OCI-LY1 (cell line): ENCODE results near the gene CEP120.

Experiments
- H2AFZ ChIP-seq: fragments of 200-600 bp; sonication (generic), shearing (Covaris generic); 2 replicates; pipeline ENCODE4 v1.6.0; 2014; ENCODE audit warnings: antibody characterized with exemption, mild to moderate bottlenecking, low read length
- H3F3A ChIP-seq: fragments of 200-600 bp; sonication (generic), shearing (Covaris generic); 2 replicates; pipeline ENCODE4 v1.6.0; 2014; ENCODE audit warnings: mild to moderate bottlenecking, antibody characterized with exemption, low read length, moderate library complexity; ENCODE audit not compliant: insufficient read depth
- H3K27ac ChIP-seq: fragments of 200-600 bp; sonication (generic); 2 replicates; pipeline ENCODE4 v1.5.1; 2014; ENCODE audit warnings: low read length, mixed run types, mild to moderate bottlenecking, low read depth; ENCODE audit not compliant: poor library complexity, severe bottlenecking
- H3K27me3 ChIP-seq: fragments of 200-600 bp; sonication (generic); 2 replicates; pipeline ENCODE4 v1.6.0; 2014; ENCODE audit warnings: antibody characterized with exemption, mild to moderate bottlenecking, low read length, moderate library complexity; ENCODE audit not compliant: insufficient read depth
- H3K36me3 ChIP-seq: fragments of 200-600 bp; sonication (generic); 2 replicates; pipeline ENCODE4 v1.6.1; 2014; ENCODE audit warnings: mild to moderate bottlenecking, antibody characterized with exemption, low read length, moderate library complexity, mixed read lengths; ENCODE audit not compliant: insufficient read depth
- H3K4me1 ChIP-seq: fragments of 200-600 bp; sonication (generic); 2 replicates; pipeline ENCODE4 v1.5.1; 2014; ENCODE audit warnings: mild to moderate bottlenecking, low read length, moderate library complexity; ENCODE audit not compliant: insufficient read depth, severe bottlenecking
- H3K4me2 ChIP-seq: fragments of 200-600 bp; sonication (generic), shearing (Covaris generic); 2 replicates; pipeline ENCODE4 v1.6.1; 2014; ENCODE audit warnings: low read length
- H3K4me3 ChIP-seq: fragments of 200-600 bp; sonication (generic); 2 replicates; pipeline ENCODE4 v1.5.1; 2014; ENCODE audit warnings: low read length, low read depth, mild to moderate bottlenecking, mixed read lengths; ENCODE audit not compliant: poor library complexity, severe bottlenecking
- H3K79me2 ChIP-seq: fragments of 200-600 bp; shearing (Covaris generic); 2 replicates; pipeline ENCODE4 v1.6.1; 2016; ENCODE audit warnings: mixed run types, low read length, mixed read lengths; ENCODE audit not compliant: insufficient read depth
- H3K9ac ChIP-seq: fragments of 200-600 bp; sonication (generic), shearing (Covaris generic); 2 replicates; pipeline ENCODE4 v1.6.1; 2014; ENCODE audit warnings: mild to moderate bottlenecking, low read length, mixed read lengths
- H3K9me2 ChIP-seq: fragments of 200-600 bp; sonication (generic), shearing (Covaris generic); 2 replicates; pipeline ENCODE4 v1.6.1; 2014; ENCODE audit warnings: low read depth, mild to moderate bottlenecking, low read length, mixed read lengths
- H3K9me3 ChIP-seq: fragments of 200-600 bp; shearing (Covaris generic); 2 replicates; pipeline ENCODE4 v1.6.1; 2014; ENCODE audit warnings: low read length, mixed read lengths
- H4K20me1 ChIP-seq: fragments of 200-600 bp; sonication (generic), shearing (Covaris generic); 2 replicates; pipeline ENCODE4 v1.6.0; 2016; ENCODE audit warnings: mild to moderate bottlenecking, low read length; ENCODE audit not compliant: insufficient read depth
- EZH2 ChIP-seq: fragments of 200-600 bp; sonication (generic), shearing (Covaris generic); IDR thresholded peaks from 2 replicates; pipeline ENCODE4 v1.8.0; 2017; ENCODE audit warnings: borderline replicate concordance, mixed run types, mild to moderate bottlenecking, antibody characterized with exemption, low read length, moderate library complexity, mixed read lengths
- TF ChIP-seq, protein P1 (sequence below): fragments of 200-600 bp; sonication (generic), shearing (Covaris generic); IDR thresholded peaks from 2 replicates; pipeline ENCODE4 v1.5.1; 2017; ENCODE audit warnings: mild to moderate bottlenecking, antibody characterized with exemption, low read length, moderate library complexity, mixed read lengths

Gene CEP120

DNA sequence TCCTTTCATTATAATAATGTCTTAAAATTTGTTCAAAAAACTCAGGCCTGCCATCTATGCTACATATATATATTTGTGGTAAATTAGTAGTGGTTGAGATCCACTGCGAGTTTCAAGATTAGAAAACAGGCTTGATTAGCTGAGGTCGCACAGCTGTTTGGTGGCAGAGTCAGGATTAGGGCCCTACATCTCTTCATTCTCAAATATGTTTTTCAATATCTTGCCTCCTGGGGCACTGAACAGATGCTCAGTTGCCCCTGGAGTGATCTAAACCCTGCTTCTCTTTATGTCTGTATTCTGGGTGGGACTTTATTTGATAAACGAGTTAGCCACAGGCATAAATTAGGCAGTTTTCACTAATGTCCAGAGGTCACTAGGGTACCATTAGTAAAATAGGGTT lies 27.8 kb upstream of the CEP120 start:
- Histone ChIP-seq H3K36me3 (no peaks in the 10 kb centered on the region), H3K27me3 (no peaks in the 10 kb centered on the region), H3K79me2 (no peaks in the 10 kb centered on the region), H3K9me2 (no peaks in the 10 kb centered on the region), H3K4me3 (no peak overlapping the region), H3K4me1 (peaks cover 24% of the 10 kb centered on the region), H2AFZ (no peak overlapping the region), H4K20me1 (no peaks in the 10 kb centered on the region), H3K9me3 (no peaks in the 10 kb centered on the region), H3F3A (no peaks in the 10 kb centered on the region), H3K27ac (no peak overlapping the region), H3K4me2 (no peak overlapping the region), H3K9ac (no peak overlapping the region)
- no peak for TF ChIP-seq EZH2
- TF ChIP-seq, protein P1, sequence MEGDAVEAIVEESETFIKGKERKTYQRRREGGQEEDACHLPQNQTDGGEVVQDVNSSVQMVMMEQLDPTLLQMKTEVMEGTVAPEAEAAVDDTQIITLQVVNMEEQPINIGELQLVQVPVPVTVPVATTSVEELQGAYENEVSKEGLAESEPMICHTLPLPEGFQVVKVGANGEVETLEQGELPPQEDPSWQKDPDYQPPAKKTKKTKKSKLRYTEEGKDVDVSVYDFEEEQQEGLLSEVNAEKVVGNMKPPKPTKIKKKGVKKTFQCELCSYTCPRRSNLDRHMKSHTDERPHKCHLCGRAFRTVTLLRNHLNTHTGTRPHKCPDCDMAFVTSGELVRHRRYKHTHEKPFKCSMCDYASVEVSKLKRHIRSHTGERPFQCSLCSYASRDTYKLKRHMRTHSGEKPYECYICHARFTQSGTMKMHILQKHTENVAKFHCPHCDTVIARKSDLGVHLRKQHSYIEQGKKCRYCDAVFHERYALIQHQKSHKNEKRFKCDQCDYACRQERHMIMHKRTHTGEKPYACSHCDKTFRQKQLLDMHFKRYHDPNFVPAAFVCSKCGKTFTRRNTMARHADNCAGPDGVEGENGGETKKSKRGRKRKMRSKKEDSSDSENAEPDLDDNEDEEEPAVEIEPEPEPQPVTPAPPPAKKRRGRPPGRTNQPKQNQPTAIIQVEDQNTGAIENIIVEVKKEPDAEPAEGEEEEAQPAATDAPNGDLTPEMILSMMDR, result no peak

GRCh38 chr5:123450640-123451039 lies 27.4 kb upstream of the CEP120 start:
- Histone ChIP-seq H3K27ac (no peak overlapping the region), H3F3A (no peaks in the 10 kb centered on the region), H3K9ac (no peak overlapping the region), H3K9me3 (no peaks in the 10 kb centered on the region), H2AFZ (no peak overlapping the region), H3K4me1 (peaks cover 21% of the 10 kb centered on the region), H3K36me3 (no peaks in the 10 kb centered on the region), H3K4me3 (no peak overlapping the region), H3K9me2 (no peaks in the 10 kb centered on the region), H3K4me2 (no peak overlapping the region), H3K79me2 (no peaks in the 10 kb centered on the region), H4K20me1 (no peaks in the 10 kb centered on the region), H3K27me3 (no peaks in the 10 kb centered on the region)
- TF ChIP-seq EZH2, result no peak
- TF ChIP-seq, protein P1, result no peak

DNA sequence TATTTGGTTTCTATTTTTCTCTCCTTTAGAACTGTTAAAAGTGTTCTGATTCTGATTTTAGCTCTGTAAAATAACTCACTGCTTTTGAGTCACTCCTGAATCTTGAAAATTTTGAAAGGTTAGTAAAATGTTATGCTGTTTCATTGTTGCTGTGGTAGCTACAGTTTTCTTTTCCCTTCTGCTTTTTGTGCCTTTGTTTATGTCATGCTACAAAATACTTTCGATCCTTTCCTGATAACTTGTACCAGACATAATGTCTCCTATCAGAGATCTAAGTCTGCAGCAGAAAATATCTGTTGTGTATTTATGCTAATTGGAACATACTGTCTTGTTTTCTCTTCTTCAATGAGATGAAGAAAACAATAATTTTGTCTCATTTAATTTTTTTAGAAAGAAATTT lies 26.9 kb upstream of the CEP120 start:
- H3K79me2 ChIP-seq, result no peaks in the 10 kb centered on the region
- H4K20me1 ChIP-seq, result no peaks in the 10 kb centered on the region
- no peak overlapping the region for H3K4me3 ChIP-seq
- H3F3A ChIP-seq, result no peaks in the 10 kb centered on the region
- TF ChIP-seq EZH2, result no peak
- TF ChIP-seq, protein P1, result no peak
- H3K9me2 ChIP-seq, result no peaks in the 10 kb centered on the region
- peaks cover 18% of the 10 kb centered on the region for H3K4me1 ChIP-seq
- H3K27ac ChIP-seq, result no peak overlapping the region
- H3K4me2 ChIP-seq, result no peak overlapping the region
- no peaks in the 10 kb centered on the region for H3K36me3 ChIP-seq
- no peak overlapping the region for H3K9ac ChIP-seq
- no peaks in the 10 kb centered on the region for H3K27me3 ChIP-seq
- no peaks in the 10 kb centered on the region for H3K9me3 ChIP-seq
- H2AFZ ChIP-seq, result no peak overlapping the region
